Tibial nerve (tissue), 4 donors: ENCODE results near the gene NPHP4.

ENCODE experiments used
- EP300 ChIP-seq, 2 donors: sonication (generic); formaldehyde crosslinking; IDR thresholded peaks; one replicate each; pipeline ENCODE4 v1.6.1; 2017; ENCODE audit warnings: antibody characterized with exemption in 2 of 2, mild to moderate bottlenecking in 1 of 2
- POLR2A ChIP-seq, 2 donors: fragments of 450-650 bp; IDR thresholded peaks; one replicate each; pipeline ENCODE4 v1.6.1; 2017; ENCODE audit warnings: antibody characterized with exemption in 2 of 2, mild to moderate bottlenecking in 2 of 2, moderate library complexity in 2 of 2
- TF ChIP-seq, protein P1 (sequence below), 5 experiments: fragments of 200-600 bp in 3 of 5; fragments of 450-650 bp in 2 of 5; sonication (generic) in 3 of 5; IDR thresholded peaks; one replicate each; pipeline ENCODE4 v1.5.1; 2016 to 2019; ENCODE audit warnings: antibody characterized with exemption in 5 of 5, mild to moderate bottlenecking in 3 of 5, moderate library complexity in 2 of 5

- TF ChIP-seq POLR2A (IDR thresholded peaks at IDR 0.05), result no peak
- TF ChIP-seq, protein P1, sequence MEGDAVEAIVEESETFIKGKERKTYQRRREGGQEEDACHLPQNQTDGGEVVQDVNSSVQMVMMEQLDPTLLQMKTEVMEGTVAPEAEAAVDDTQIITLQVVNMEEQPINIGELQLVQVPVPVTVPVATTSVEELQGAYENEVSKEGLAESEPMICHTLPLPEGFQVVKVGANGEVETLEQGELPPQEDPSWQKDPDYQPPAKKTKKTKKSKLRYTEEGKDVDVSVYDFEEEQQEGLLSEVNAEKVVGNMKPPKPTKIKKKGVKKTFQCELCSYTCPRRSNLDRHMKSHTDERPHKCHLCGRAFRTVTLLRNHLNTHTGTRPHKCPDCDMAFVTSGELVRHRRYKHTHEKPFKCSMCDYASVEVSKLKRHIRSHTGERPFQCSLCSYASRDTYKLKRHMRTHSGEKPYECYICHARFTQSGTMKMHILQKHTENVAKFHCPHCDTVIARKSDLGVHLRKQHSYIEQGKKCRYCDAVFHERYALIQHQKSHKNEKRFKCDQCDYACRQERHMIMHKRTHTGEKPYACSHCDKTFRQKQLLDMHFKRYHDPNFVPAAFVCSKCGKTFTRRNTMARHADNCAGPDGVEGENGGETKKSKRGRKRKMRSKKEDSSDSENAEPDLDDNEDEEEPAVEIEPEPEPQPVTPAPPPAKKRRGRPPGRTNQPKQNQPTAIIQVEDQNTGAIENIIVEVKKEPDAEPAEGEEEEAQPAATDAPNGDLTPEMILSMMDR (IDR thresholded peaks at IDR 0.05), result no peak
- TF ChIP-seq EP300 (IDR thresholded peaks at IDR 0.05), result no peak
These were observed 157.1 kb downstream of the NPHP4 start for GRCh38 chr1:5835179-5835562.
